SU-DHL-6 (cell line): ENCODE data around the gene ADCY5.

Source experiments
- H2AFZ ChIP-seq: fragments of 200-600 bp; sonication (generic); 2 replicates; pipeline ENCODE4 v1.6.1; 2014; ENCODE audit warnings: low read depth, mild to moderate bottlenecking, moderate library complexity, mixed read lengths, antibody characterized with exemption, low read length; ENCODE audit not compliant: severe bottlenecking
- H3F3A ChIP-seq: fragments of 200-600 bp; shearing (Covaris generic); 2 replicates; pipeline ENCODE4 v1.6.0; 2016; ENCODE audit warnings: antibody characterized with exemption, mild to moderate bottlenecking; ENCODE audit not compliant: insufficient read depth
- H3K27ac ChIP-seq: fragments of 200-600 bp; sonication (generic); 2 replicates; pipeline ENCODE4 v1.5.1; 2016; ENCODE audit warnings: low read depth, mild to moderate bottlenecking, low read length, moderate library complexity, mixed read lengths
- H3K27me3 ChIP-seq: fragments of 200-600 bp; sonication (generic), shearing (Covaris generic); 2 replicates; pipeline ENCODE4 v1.6.0; 2014; ENCODE audit warnings: mild to moderate bottlenecking, low read length
- H3K36me3 ChIP-seq: fragments of 200-600 bp; sonication (generic); 2 replicates; pipeline ENCODE4 v1.6.1; 2014; ENCODE audit warnings: mild to moderate bottlenecking, low read length, mixed read lengths
- H3K4me2 ChIP-seq: fragments of 300-600, 200-600 bp; shearing (Covaris generic), sonication (generic); 2 replicates; pipeline ENCODE4 v1.6.0; 2014; ENCODE audit warnings: low read length, low read depth, mild to moderate bottlenecking; ENCODE audit not compliant: poor library complexity, severe bottlenecking
- H3K4me3 ChIP-seq: fragments of 200-600 bp; sonication (generic); 2 replicates; pipeline ENCODE4 v1.5.1; 2014; ENCODE audit warnings: antibody characterized with exemption, low read length, mild to moderate bottlenecking, mixed read lengths; ENCODE audit not compliant: insufficient read depth, poor library complexity, severe bottlenecking
- H3K79me2 ChIP-seq: fragments of 200-600 bp; sonication (generic); 2 replicates; pipeline ENCODE4 v1.6.1; 2014; ENCODE audit warnings: mild to moderate bottlenecking, low read length, moderate library complexity; ENCODE audit not compliant: insufficient read depth
- H3K9ac ChIP-seq: fragments of 200-600 bp; sonication (generic); 2 replicates; pipeline ENCODE4 v1.7.0; 2014; ENCODE audit warnings: mild to moderate bottlenecking, low read length
- H3K9me2 ChIP-seq: fragments of 200-600 bp; sonication (generic); replicated peaks from 2 replicates; pipeline ENCODE4 v1.6.1; 2014; ENCODE audit warnings: low read length; ENCODE audit not compliant: insufficient read depth
- H3K9me3 ChIP-seq: fragments of 200-600 bp; sonication (generic); 2 replicates; pipeline ENCODE4 v1.6.1; 2014; ENCODE audit warnings: low read length, mixed read lengths; ENCODE audit not compliant: insufficient read depth
- H4K20me1 ChIP-seq: fragments of 200-600 bp; sonication (generic); 2 replicates; pipeline ENCODE4 v1.6.1; 2014; ENCODE audit warnings: low read depth, mild to moderate bottlenecking, antibody characterized with exemption, low read length, moderate library complexity, mixed read lengths
- EZH2phosphoT487 ChIP-seq: fragments of 200-600 bp; sonication (generic), shearing (Covaris generic); conservative IDR thresholded peaks from 2 replicates; pipeline ENCODE4 v1.6.1; 2018; ENCODE audit warnings: mild to moderate bottlenecking, antibody characterized with exemption, low read length, moderate library complexity, mixed read lengths
- TF ChIP-seq, protein P1 (sequence below): fragments of 200-600 bp; sonication (generic); IDR thresholded peaks from one replicate; pipeline ENCODE4 v1.5.1; 2017; ENCODE audit warnings: antibody characterized with exemption, mild to moderate bottlenecking, low read length, moderate library complexity; ENCODE audit not compliant: insufficient read depth, poor library complexity, severe bottlenecking

The ADCY5 gene

GRCh38 chr3:123410149-123410515 is 38.8 kb downstream of the ADCY5 start:
- no peaks in the 10 kb centered on the region for H4K20me1 ChIP-seq
- no peaks in the 10 kb centered on the region for H3K79me2 ChIP-seq
- no peaks in the 10 kb centered on the region for H3K9me2 ChIP-seq
- no peak overlapping the region for H3K4me3 ChIP-seq
- no peak overlapping the region for H2AFZ ChIP-seq
- H3K36me3 ChIP-seq = no peaks in the 10 kb centered on the region
- no peaks in the 10 kb centered on the region for H3F3A ChIP-seq
- no peaks in the 10 kb centered on the region for H3K9me3 ChIP-seq
- H3K4me2 ChIP-seq = no peak overlapping the region
- no peak overlapping the region for H3K27ac ChIP-seq
- H3K9ac ChIP-seq = no peak overlapping the region
- H3K27me3 ChIP-seq = no peaks in the 10 kb centered on the region
- TF ChIP-seq, protein P1, sequence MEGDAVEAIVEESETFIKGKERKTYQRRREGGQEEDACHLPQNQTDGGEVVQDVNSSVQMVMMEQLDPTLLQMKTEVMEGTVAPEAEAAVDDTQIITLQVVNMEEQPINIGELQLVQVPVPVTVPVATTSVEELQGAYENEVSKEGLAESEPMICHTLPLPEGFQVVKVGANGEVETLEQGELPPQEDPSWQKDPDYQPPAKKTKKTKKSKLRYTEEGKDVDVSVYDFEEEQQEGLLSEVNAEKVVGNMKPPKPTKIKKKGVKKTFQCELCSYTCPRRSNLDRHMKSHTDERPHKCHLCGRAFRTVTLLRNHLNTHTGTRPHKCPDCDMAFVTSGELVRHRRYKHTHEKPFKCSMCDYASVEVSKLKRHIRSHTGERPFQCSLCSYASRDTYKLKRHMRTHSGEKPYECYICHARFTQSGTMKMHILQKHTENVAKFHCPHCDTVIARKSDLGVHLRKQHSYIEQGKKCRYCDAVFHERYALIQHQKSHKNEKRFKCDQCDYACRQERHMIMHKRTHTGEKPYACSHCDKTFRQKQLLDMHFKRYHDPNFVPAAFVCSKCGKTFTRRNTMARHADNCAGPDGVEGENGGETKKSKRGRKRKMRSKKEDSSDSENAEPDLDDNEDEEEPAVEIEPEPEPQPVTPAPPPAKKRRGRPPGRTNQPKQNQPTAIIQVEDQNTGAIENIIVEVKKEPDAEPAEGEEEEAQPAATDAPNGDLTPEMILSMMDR = no peak
- TF ChIP-seq EZH2phosphoT487 = no peak

GRCh38 chr3:123409443-123410148 is 39.3 kb downstream of the ADCY5 start:
- H3K9me3 ChIP-seq = no peaks in the 10 kb centered on the region
- no peak overlapping the region for H3K4me3 ChIP-seq
- H3F3A ChIP-seq = no peaks in the 10 kb centered on the region
- no peak overlapping the region for H3K27ac ChIP-seq
- H2AFZ ChIP-seq = no peak overlapping the region
- H3K27me3 ChIP-seq = no peaks in the 10 kb centered on the region
- no peaks in the 10 kb centered on the region for H3K79me2 ChIP-seq
- no peaks in the 10 kb centered on the region for H4K20me1 ChIP-seq
- TF ChIP-seq, protein P1 = no peak
- no peak for TF ChIP-seq EZH2phosphoT487
- H3K9ac ChIP-seq = no peak overlapping the region
- no peaks in the 10 kb centered on the region for H3K36me3 ChIP-seq
- H3K9me2 ChIP-seq = no peaks in the 10 kb centered on the region
- no peak overlapping the region for H3K4me2 ChIP-seq

- Histone ChIP-seq H3K9ac (no peak overlapping the region), H3K4me2 (no peak overlapping the region), H3K4me3 (no peak overlapping the region), H2AFZ (no peak overlapping the region), H3K27me3 (no peaks in the 10 kb centered on the region), H3K27ac (no peak overlapping the region), H3K9me3 (no peaks in the 10 kb centered on the region), H3K9me2 (no peaks in the 10 kb centered on the region), H4K20me1 (no peaks in the 10 kb centered on the region), H3K36me3 (no peaks in the 10 kb centered on the region), H3K79me2 (no peaks in the 10 kb centered on the region), H3F3A (no peaks in the 10 kb centered on the region)
- TF ChIP-seq, protein P1 = no peak
- TF ChIP-seq EZH2phosphoT487 = no peak
These were observed 42.3 kb downstream of the ADCY5 start for GRCh38 chr3:123406598-123406997.
